HEK293T (cell line): ENCODE data around the gene ADAMTS17.

Source experiments
- CTBP1 ChIP-seq: fragments of 450-650 bp; IDR thresholded peaks from 2 replicates; pipeline ENCODE4 v1.6.1; 2016; ENCODE audit warnings: borderline replicate concordance
- FOXA1 ChIP-seq: fragments of 450-650 bp; IDR thresholded peaks from 2 replicates; pipeline ENCODE4 v1.6.1; 2016; ENCODE audit warnings: mild to moderate bottlenecking
- FOXM1 ChIP-seq: fragments of 450-650 bp; IDR thresholded peaks from 2 replicates; pipeline ENCODE4 v1.6.1; 2017; ENCODE audit warnings: mild to moderate bottlenecking, borderline replicate concordance
- TARDBP ChIP-seq: fragments of 450-650 bp; IDR thresholded peaks from 2 replicates; pipeline ENCODE4 v1.6.1; 2016
- ZNF384 ChIP-seq: fragments of 450-650 bp; IDR thresholded peaks from 2 replicates; pipeline ENCODE4 v1.6.1; 2016

DNA sequence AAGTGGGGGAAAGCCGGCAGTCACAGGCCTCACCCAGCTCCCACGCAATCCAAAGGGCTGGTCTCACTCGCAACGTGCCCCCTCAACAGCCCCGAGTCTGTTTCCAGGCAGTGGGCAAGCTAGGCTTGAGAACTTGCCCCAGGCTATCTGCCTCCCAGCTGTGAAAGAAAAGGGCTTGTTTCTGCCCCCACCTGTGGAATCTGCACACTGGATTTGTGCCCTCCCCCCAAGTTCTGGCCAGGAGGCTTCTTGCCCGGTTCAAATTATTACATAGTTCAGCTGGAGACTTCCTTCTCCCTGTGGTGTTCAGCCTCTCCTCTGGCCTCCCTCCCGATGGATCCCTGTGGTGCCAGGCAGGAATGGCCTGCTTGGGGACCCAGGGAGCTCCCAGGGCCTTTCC, 324.6 kb downstream of the ADAMTS17 start:
- TF ChIP-seq FOXM1 (no peak), FOXA1 (no peak), TARDBP (no peak), CTBP1 (no peak), ZNF384 (no peak)
